Measurements from ENCODE around the gene STARD7.
"Not testable (repeated sequence)": the region's sequence is repeated elsewhere in the genome, so short reads cannot be mapped to it uniquely, and the experiment has no call there.

The STARD7 gene

GRCh38 chr2:96143848-96144480 lies 64.7 kb downstream of the STARD7 start:
- DNase-seq: peak; percentile 59
- peak; percentile 52 for TF ChIP-seq CTCF (IDR thresholded peaks at IDR 0.05; ENCODE audit: low read depth, low read length)
- peak overlapping the region; percentile 85 for H3K27ac ChIP-seq
- H3K9me3 ChIP-seq (ENCODE audit: severe bottlenecking): no peaks in the 10 kb centered on the region
- H3K4me3 ChIP-seq (ENCODE audit: low read depth, low read length): peak overlapping the region; percentile 79
- H3K27me3 ChIP-seq (ENCODE audit: insufficient read depth, low read depth, severe bottlenecking): no peaks in the 10 kb centered on the region
- peaks cover 28% of the 10 kb centered on the region for H3K36me3 ChIP-seq

GRCh38 chr2:96143231-96143847 lies 65.3 kb downstream of the STARD7 start:
- peak overlapping the region; percentile 85 for H3K27ac ChIP-seq
- H3K9me3 ChIP-seq (ENCODE audit: severe bottlenecking): no peaks in the 10 kb centered on the region
- TF ChIP-seq CTCF (IDR thresholded peaks at IDR 0.05; ENCODE audit: low read depth, low read length): no peak
- H3K27me3 ChIP-seq (ENCODE audit: insufficient read depth, low read depth, severe bottlenecking): no peaks in the 10 kb centered on the region
- H3K4me3 ChIP-seq (ENCODE audit: low read depth, low read length): peak overlapping the region; percentile 79
- DNase-seq: peak; percentile 8
- H3K36me3 ChIP-seq: peaks cover 28% of the 10 kb centered on the region

- no peaks in the 10 kb centered on the region for H3K27me3 ChIP-seq (ENCODE audit: insufficient read depth, low read depth, severe bottlenecking)
- peaks cover 28% of the 10 kb centered on the region for H3K36me3 ChIP-seq
- peak overlapping the region; percentile 85 for H3K27ac ChIP-seq
- DNase-seq: peak; percentile 85
- no peaks in the 10 kb centered on the region for H3K9me3 ChIP-seq (ENCODE audit: severe bottlenecking)
- H3K4me3 ChIP-seq (ENCODE audit: low read depth, low read length): no peak overlapping the region
- peak; percentile 80 for TF ChIP-seq CTCF (IDR thresholded peaks at IDR 0.05; ENCODE audit: low read depth, low read length)
Measured at GRCh38 chr2:96142217-96143113, 66.2 kb downstream of the STARD7 start.

- not testable (repeated sequence) for H3K4me3 ChIP-seq (ENCODE audit: low read depth, low read length); H3K9me3 ChIP-seq (ENCODE audit: severe bottlenecking); H3K27me3 ChIP-seq (ENCODE audit: insufficient read depth, low read depth, severe bottlenecking)
- DNase-seq: peak; percentile 33
- Histone ChIP-seq H3K36me3 (peaks cover 28% of the 10 kb centered on the region), H3K27ac (0 out of 2 replicates have a peak overlapping the region, but pooled peaks have one; percentile 2)
Measured at GRCh38 chr2:96141624-96141967, 67.0 kb downstream of the STARD7 start.

GRCh38 chr2:96140941-96141623 lies 67.5 kb downstream of the STARD7 start:
- H3K36me3 ChIP-seq: peaks cover 28% of the 10 kb centered on the region
- H3K27me3 ChIP-seq (ENCODE audit: insufficient read depth, low read depth, severe bottlenecking): no peaks in the 10 kb centered on the region
- no peaks in the 10 kb centered on the region for H3K9me3 ChIP-seq (ENCODE audit: severe bottlenecking)
- DNase-seq: peak; percentile 8
- H3K4me3 ChIP-seq (ENCODE audit: low read depth, low read length): no peak overlapping the region
- H3K27ac ChIP-seq: no peak overlapping the region
- TF ChIP-seq CTCF (IDR thresholded peaks at IDR 0.05; ENCODE audit: low read depth, low read length): no peak

All from WERI-Rb-1 (cell line).